Epithelial cell of esophagus (primary cell): ENCODE data around the gene EFHC1.

Experiments
- DNase-seq: peaks from one replicate; pipeline ENCODE4 v3.0.0; 2010; ENCODE audit warnings: low read depth
- H3K4me3 ChIP-seq: 2 replicates; pipeline ENCODE4 v1.5.1; 2011; ENCODE audit warnings: mild to moderate bottlenecking, low read length, control low read depth
- CTCF ChIP-seq: IDR thresholded peaks from 2 replicates; pipeline ENCODE4 v1.5.1; 2011; ENCODE audit warnings: low read depth, mild to moderate bottlenecking, low read length, control low read depth, inconsistent platforms; ENCODE audit not compliant: insufficient read depth; ENCODE audit errors: missing control alignments

EFHC1 gene

GRCh38 chr6:52571099-52571755, 151.1 kb downstream of the EFHC1 start:
- H3K4me3 ChIP-seq: no peak overlapping the region
- no peak for DNase-seq
- no peak for TF ChIP-seq CTCF

DNA sequence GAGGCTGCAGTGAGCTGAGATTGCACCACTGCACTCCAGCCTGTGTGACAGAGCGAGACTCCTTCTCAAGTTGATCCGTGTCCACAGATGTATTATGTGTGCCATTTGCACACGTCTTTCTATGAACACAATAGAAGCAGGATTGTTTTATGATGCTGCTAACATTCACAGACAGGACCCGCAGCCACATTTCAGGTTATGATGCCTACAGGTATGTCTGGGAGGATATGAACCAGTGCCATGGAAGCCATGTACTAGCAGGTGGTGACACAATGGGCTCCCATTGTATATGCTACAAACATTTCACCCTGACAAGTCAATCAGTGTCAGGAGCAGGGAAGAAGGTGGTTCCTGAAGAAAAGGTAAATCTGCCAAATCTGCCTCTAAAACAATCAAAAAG, 152.4 kb downstream of the EFHC1 start:
- H3K4me3 ChIP-seq: no peak overlapping the region
- no peak for DNase-seq
- no peak for TF ChIP-seq CTCF

DNA sequence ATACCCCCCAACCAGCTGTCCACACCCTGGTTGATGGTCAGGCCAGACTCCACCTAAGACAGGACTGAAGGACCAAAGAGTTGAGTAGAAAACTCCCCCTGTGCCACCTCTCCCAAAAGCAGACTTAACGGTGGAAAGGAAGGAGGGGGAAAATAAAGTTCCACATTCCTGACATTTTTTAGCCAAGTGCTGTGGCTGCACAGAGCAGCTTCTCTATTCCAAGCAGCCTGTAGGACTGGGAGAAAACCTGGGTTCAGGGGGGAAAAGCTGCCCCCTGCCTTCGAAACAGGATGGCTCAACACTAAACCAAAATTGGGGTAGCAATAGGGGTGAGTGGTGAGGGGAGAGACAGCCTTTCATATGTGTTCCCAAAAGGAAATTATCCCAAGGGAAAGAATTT, 153.2 kb downstream of the EFHC1 start:
- no peak for TF ChIP-seq CTCF
- no peak overlapping the region for H3K4me3 ChIP-seq
- DNase-seq: no peak
